ENCODE measurements around the gene DGKD.

DNA sequence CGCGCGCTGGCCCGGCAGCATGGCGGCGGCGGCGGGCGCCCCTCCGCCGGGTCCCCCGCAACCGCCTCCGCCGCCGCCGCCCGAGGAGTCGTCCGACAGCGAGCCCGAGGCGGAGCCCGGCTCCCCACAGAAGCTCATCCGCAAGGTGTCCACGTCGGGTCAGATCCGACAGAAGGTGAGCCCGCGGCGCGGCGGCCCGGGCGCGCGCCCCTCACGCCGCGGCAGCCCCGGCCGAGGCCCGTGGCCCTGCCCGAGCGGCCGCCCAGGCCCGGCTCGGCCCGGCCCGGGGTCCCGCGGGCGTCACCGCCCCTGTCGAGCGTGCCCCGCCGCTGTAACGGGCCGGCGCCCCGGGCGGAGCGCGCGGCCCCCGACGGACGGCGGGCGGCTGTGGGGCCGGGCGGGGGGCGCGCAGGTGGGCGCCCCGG, 218 bp downstream of the DGKD start:
- TF ChIP-seq, protein P1, sequence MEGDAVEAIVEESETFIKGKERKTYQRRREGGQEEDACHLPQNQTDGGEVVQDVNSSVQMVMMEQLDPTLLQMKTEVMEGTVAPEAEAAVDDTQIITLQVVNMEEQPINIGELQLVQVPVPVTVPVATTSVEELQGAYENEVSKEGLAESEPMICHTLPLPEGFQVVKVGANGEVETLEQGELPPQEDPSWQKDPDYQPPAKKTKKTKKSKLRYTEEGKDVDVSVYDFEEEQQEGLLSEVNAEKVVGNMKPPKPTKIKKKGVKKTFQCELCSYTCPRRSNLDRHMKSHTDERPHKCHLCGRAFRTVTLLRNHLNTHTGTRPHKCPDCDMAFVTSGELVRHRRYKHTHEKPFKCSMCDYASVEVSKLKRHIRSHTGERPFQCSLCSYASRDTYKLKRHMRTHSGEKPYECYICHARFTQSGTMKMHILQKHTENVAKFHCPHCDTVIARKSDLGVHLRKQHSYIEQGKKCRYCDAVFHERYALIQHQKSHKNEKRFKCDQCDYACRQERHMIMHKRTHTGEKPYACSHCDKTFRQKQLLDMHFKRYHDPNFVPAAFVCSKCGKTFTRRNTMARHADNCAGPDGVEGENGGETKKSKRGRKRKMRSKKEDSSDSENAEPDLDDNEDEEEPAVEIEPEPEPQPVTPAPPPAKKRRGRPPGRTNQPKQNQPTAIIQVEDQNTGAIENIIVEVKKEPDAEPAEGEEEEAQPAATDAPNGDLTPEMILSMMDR (IDR thresholded peaks at IDR 0.05; ENCODE audit: low read length): no peak
- no peak for TF ChIP-seq EZH2phosphoT487 (IDR thresholded peaks at IDR 0.05; ENCODE audit: low read length)

Data from MM.1S (cell line).